Measurements from ENCODE around the gene UQCR10. TPM values are rescaled to one million over a fixed set of nuclear protein-coding genes. Genes with fewer than 3 reads are reported as not detected.
A peak's percentile ranks its signal among the peaks of the same experiment; 100 is the strongest.

UQCR10 gene
- total RNA-seq (2014; rRNA removed; shearing (Covaris generic)), result 126 and 140 TPM in 2 replicates

- DNase-seq (ENCODE audit: low read depth), result peak; percentile 84
Measured at GRCh38 chr22:29767171-29768051, at the start of gene UQCR10. Gene UQCR10, plus strand, starts transcription at chr22:29767369. Its CDS starts 30 bp downstream, at chr22:29767399.

- no peak for DNase-seq (ENCODE audit: low read depth)
Measured at GRCh38 chr22:29717789-29718188, 49.4 kb upstream of the UQCR10 start.

- DNase-seq (ENCODE audit: low read depth), result no peak
Measured at GRCh38 chr22:29718949-29719898, 47.9 kb upstream of the UQCR10 start.

- no peak for DNase-seq (ENCODE audit: low read depth)
Measured at GRCh38 chr22:29719899-29720645, 47.1 kb upstream of the UQCR10 start, which contains the start of gene CABP7. Gene CABP7, plus strand, starts transcription at chr22:29720003. Its CDS starts 422 bp downstream, at chr22:29720425.

- no peak for DNase-seq (ENCODE audit: low read depth)
Measured at GRCh38 chr22:29720811-29721323, 46.3 kb upstream of the UQCR10 start.

GRCh38 chr22:29722151-29722550, 45.0 kb upstream of the UQCR10 start:
- peak; percentile 74 for DNase-seq (ENCODE audit: low read depth)

GRCh38 chr22:29722587-29722986, 44.6 kb upstream of the UQCR10 start:
- DNase-seq (ENCODE audit: low read depth), result peak; percentile 62

DNA sequence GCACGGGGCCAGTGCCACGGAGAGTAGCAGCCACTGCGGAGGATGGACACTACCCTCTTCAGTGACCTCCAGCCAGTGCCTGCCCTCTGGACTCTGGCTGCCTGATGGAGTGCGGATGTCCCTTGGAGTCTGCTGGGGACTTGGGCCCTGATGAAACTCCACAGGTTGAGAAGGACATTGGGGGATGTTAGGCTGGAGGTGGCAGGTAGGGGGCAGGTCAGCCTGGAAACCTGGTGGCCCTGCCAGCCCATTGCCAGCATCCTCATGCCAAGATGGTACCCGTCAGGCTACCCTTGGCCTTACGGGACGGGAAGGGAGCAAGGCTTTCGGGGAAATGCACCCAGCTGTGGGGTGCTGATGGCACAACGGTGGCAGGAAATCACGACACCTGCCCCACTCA, 43.4 kb upstream of the UQCR10 start:
- DNase-seq (ENCODE audit: low read depth), result no peak

DNA sequence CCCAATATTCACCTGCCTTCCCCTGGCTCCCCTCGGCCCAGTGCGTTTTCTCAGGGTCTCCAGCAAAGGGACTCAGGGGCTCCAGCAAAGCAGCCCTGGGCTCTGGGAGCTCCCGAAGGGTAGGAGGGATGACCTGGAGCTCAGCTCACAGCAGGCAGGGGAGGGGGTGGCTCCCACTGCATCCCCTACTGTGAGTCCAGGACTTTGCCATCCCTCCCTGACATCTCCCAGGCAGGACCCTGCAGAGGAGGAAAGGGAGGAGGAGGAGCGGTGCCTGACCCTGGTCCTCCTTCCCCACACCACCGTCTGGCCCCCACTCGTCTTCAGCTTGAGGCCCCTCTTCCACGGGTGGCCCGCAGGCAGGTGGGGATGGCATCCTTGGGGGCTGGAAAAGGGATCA, 42.3 kb upstream of the UQCR10 start:
- no peak for DNase-seq (ENCODE audit: low read depth)

- DNase-seq (ENCODE audit: low read depth), result no peak
Measured at GRCh38 chr22:29726106-29726505, 41.1 kb upstream of the UQCR10 start.

DNA sequence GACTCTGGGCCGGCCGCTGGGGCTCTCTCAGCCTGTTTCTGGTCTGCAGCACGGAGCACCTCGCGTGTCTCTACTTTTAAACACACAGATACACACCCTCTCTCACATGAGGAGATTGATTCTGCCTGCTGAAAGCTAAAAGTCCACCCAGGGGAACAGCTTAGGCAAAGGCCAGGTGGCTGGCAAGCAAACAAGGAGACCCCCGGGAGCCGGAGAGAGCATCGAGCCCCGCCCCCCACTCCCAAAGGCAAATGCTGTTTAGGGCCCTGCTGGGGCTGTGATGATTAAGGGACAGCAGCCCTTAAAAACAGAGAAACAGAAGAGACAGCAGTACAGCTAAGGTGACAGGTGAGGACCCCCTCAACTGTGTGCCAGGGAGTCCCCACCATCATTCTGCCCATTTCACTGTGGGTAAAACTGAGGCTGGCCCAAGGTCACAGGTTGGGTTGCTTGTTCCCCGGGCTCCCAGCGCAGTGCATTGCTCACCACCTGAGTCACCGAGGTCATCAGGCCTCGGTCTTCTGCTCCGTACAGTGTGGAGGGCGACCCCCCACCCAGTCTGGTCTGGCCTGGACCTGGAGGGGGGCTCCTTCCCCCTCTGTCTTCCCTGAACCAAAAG, 40.5 kb upstream of the UQCR10 start:
- no peak for DNase-seq (ENCODE audit: low read depth)

DNA sequence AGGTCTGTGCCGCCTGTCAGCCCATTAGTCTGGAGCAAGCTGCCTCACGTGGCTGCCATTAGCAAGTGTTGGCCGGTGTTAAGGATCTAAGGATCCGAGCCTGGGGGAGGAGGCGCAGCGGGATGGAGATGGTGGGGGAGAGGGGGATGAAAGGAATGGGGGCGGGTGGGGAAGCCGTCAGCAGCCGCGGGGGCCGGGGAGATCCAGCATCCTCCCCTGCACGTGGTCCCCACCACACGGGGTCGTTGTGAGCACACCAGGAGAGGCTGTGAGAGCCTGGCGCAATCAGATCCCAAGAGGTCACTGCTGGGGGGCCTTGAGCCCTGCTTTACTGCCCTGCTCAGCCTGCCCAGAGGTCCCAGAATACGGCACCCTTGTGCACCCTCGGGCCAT, 40.0 kb upstream of the UQCR10 start:
- DNase-seq (ENCODE audit: low read depth), result peak; percentile 17

DNA sequence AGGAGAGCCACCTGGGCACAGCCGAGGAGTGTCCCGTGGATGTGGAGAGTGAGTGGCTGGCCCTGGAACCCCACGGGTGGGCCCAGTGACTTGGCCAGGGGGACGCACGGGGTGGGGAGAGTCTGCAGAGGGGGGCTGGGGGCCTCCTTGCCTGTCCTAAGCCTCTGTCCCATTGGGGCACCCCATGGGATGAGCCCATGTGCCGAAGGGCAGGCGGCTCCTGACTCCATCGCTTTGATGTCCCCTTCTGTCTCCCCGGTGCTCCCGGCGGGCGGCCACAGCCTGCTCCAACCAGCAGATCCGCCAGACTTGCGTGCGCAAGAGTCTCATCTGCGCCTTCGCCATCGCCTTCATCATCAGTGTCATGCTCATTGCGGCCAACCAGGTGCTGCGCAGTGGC, 38.0 kb upstream of the UQCR10 start:
- no peak for DNase-seq (ENCODE audit: low read depth)

DNA sequence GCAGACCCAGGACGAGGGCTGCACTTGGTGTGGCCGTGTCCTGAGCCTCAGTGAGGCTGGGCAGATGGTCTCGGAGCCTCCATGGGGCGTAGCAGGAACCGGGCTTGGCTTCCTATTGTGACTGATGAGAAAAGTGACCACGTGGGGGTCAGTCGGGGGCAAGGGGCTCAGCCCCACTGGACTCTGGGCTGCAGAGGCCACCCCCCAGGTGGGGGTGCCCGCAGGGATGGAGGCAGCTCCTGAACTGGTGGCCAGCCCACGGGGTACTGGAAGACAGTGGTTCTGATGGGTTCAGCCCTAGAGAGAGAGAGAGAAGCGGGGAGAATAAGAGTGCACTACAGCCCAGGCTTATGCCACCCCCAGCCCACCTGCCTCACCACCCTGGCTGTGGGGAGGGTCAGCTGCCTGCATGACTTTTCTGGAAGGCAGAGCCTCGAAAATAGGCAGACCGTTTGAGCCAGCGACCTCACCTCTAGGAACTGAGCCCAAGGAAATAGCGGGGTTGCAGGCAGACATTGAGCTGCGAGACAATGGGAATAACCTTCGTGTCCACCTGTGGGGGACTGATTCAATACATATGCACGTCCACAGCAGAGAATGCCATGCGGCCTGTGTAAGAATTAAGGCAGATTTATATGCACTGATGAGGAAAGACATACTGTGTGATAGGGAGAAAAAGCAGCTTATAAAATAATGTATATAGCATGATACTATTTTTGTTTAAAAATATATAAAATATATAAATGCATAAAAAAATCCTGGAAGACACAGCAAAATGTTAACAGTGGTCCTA, 35.9 kb upstream of the UQCR10 start:
- DNase-seq (ENCODE audit: low read depth), result no peak

GRCh38 chr22:29732883-29733282, 34.3 kb upstream of the UQCR10 start:
- DNase-seq (ENCODE audit: low read depth), result no peak

DNA sequence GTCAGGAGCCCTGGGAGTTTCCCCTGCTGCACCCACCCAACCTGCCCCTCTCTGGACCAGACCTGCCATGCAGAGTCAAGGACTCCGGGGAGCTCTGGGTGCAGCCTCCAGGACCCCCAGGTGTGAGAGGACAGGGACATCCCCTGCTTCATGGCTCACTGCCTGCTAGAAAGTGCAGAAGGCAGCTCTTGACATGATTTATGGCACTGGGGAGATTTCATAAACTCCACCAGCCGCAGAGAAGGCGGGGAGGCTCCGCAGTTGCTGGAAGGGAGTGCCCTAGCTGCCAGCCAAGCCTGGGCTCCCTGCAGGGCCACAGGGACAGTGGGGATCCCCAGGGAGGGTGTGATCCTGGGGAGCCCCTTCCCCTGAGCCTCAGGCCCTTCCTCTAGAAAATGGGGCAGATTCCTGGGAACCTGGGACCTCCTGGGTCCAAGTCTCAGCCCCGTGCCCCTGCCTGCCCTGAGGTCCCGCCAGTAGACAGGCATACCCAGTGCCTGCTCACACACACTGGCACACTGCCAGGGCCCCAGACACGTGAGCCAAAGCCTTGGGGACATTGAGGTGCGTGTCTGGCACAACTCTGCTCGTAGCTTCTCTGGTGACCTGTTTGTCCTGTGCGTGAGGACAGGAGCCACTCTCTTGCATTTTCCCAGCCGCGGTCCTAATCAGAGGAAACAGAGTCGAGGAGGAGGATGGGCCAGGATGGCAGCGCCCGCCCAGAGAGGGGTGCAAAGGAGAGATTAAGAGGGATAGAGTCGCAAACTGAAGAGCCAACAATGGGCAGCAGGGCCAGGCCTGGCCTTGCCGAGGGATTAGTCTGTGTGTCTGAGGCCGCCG, 33.6 kb upstream of the UQCR10 start:
- no peak for DNase-seq (ENCODE audit: low read depth)

DNA sequence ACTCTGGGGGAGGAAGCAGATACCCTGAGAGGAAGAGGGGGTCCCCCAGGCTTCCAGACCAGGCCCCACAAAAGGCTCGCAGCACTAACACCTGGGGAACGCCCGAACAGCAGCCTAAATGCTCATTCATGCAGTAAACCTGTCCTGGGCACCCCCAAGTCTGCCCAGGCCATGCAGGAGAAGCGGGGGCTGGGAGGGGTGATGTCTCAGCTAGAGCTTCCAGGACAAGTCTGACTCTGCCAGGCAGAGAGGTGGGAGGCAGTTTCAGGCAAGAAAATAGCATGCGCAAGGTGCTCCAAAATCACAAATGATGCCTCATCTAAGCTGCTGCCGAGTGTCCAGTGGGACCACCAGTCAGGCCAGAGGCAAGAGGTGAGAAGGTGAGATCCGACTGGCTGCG, 32.8 kb upstream of the UQCR10 start:
- DNase-seq (ENCODE audit: low read depth), result no peak

GRCh38 chr22:29734838-29735237, 32.3 kb upstream of the UQCR10 start:
- no peak for DNase-seq (ENCODE audit: low read depth)

DNA sequence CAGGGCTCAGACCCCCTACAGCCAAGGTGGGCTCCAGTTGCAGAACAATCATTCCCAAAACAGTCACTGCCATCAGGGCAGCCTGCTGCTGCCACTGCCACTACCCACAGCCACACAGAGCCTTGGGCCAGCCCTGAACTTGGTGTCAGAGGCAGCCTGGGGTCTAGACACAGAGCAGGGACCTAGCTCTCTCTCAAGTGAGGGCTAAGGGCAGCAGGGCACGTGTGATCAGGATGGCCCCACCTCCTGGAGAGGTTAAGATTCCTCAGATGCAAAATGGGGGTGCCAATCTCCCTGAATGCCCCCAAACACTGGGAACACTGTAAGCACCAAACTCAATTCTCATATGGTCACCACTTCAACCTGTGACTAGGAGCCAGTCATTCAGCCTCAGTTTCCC, 31.8 kb upstream of the UQCR10 start:
- DNase-seq (ENCODE audit: low read depth), result no peak

Data from M059J (cell line).